Epithelial cell of proximal tubule (primary cell): ENCODE measurements around the gene TXNDC17. TPM values are rescaled to one million over a fixed set of nuclear protein-coding genes. Genes with fewer than 3 reads are reported as not detected.
"Not testable (repeated sequence)": the region's sequence is repeated elsewhere in the genome, so short reads cannot be mapped to it uniquely, and the experiment has no call there.

Experiments
- DNase-seq: peaks from one replicate; pipeline ENCODE4 v3.0.0-alpha.2; 2011; ENCODE audit warnings: low read depth
- H3K4me3 ChIP-seq: 2 replicates; pipeline ENCODE4 v1.5.1; 2011; ENCODE audit warnings: low read depth, mild to moderate bottlenecking, low read length
- total RNA-seq: library from RNA; depleted of rRNA; stranded (reverse); fragments of >200 nt; gene quantifications from 2 replicates; pipeline ENCODE4 v1.2.3, GENCODE V29; 2015
- TF ChIP-seq, protein P1 (sequence below): conservative IDR thresholded peaks from 2 replicates; pipeline ENCODE4 v1.5.1; 2012; ENCODE audit warnings: low read depth, mild to moderate bottlenecking, low read length

TXNDC17 gene
- total RNA-seq, 1 donor from 2014 or later: 501 TPM

DNA sequence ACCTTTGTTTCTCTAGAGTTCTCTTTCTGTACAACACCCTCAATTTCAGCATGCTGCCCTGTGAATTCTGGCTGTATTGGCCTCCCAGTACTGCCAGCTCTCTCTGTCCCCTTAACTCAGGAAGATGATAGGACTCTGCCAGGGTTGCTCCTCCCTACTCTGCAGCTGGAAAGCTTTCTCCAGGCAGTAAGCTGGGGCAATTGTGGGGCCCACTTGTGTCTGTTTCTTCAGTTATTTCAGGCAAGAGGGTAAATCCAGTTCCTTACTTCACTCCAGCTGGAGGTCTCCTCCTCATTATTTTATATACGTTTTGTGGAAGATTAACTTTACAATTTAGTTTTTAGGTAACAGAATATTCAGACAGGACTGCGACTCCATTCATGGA, 20.6 kb downstream of the TXNDC17 start:
- TF ChIP-seq, protein P1, sequence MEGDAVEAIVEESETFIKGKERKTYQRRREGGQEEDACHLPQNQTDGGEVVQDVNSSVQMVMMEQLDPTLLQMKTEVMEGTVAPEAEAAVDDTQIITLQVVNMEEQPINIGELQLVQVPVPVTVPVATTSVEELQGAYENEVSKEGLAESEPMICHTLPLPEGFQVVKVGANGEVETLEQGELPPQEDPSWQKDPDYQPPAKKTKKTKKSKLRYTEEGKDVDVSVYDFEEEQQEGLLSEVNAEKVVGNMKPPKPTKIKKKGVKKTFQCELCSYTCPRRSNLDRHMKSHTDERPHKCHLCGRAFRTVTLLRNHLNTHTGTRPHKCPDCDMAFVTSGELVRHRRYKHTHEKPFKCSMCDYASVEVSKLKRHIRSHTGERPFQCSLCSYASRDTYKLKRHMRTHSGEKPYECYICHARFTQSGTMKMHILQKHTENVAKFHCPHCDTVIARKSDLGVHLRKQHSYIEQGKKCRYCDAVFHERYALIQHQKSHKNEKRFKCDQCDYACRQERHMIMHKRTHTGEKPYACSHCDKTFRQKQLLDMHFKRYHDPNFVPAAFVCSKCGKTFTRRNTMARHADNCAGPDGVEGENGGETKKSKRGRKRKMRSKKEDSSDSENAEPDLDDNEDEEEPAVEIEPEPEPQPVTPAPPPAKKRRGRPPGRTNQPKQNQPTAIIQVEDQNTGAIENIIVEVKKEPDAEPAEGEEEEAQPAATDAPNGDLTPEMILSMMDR: no peak
- no peak for DNase-seq

DNA sequence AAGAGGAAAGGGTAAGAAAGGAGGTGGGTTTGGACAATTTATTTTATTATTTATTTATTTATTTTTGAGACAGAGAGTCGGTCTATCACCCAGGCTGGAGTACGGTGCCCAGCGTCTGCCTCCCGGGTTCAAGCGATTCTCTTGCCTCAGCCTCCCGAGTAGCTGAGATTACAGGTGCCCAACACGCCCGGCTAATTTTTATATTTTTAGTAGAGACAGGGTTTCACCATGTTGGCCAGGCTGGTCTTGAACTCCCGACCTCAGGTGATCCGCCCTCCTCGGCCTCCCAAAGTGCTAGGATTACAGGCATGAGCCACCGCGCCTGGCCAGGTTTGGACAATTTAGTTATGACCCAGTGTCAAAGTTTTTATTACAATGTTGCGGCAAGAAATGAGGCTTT, 22.3 kb downstream of the TXNDC17 start:
- not testable (repeated sequence) for DNase-seq, H3K4me3 ChIP-seq

More for the DNA sequence above, 20.6 kb downstream of the TXNDC17 start:
- H3K4me3 ChIP-seq: no peak overlapping the region

DNA sequence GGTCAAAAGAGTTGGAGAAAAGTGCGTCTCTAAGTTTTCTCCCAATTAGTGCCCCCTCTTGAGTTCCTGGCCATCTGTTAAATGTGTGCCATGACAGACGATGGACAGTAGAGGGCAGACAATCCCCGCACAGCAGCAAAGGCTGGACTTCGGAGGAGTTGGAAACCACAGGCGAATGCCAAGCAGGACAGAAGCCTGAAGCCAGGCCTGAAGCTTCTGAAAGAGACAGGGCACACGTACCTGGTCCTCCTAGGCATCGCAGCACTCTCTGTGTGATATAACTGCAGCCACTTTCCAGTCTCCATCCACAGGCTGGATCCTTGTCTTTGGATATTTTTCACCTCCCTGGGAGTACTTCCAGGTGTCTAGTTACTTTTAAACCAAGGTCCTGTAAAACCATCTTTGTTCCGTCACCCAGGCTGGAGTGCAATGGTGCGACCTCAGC, 25.2 kb downstream of the TXNDC17 start:
- DNase-seq: no peak
- no peak overlapping the region for H3K4me3 ChIP-seq
- TF ChIP-seq, protein P1: peak; percentile 98

DNA sequence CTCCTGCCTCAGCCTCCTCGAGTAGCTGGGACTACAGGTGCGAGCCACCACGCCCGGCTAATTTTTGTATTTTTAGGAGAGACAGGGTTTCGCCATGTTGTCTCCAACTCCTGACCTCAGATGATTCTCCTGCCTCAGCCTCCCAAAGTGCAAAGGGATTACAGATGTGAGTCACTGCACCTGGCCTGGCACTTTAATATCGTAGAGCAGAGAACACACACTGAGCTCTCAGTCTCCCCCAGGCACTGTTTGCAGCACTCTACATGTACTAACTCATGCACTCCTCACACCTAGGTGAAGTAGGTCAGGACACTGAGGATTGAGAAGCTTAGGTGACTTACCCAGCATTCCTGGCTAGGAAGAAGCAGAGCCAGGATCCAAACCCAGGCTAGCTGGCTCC, 25.7 kb downstream of the TXNDC17 start:
- no peak overlapping the region for H3K4me3 ChIP-seq
- no peak for DNase-seq
- TF ChIP-seq, protein P1: no peak

DNA sequence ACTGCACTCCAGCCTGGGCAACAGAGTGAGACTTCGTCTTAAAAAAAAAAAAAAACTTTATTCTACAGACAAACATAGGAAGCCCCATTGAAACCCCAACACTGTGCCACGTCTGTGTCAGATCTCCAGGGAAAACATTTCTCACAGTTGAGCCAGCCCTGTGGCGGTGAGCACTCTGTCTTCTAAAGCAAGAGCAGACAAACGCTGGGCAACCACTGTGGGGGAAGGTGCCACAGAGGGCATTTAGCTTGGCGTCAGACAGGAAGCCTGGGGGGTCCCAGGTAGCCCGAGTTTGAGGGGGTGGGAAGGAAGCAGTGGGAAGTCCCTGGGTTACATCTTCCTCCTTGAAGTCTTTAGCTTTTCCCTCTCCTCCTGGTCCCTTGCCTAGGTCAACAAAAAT, 26.7 kb downstream of the TXNDC17 start:
- DNase-seq: no peak
- no peak overlapping the region for H3K4me3 ChIP-seq

DNA sequence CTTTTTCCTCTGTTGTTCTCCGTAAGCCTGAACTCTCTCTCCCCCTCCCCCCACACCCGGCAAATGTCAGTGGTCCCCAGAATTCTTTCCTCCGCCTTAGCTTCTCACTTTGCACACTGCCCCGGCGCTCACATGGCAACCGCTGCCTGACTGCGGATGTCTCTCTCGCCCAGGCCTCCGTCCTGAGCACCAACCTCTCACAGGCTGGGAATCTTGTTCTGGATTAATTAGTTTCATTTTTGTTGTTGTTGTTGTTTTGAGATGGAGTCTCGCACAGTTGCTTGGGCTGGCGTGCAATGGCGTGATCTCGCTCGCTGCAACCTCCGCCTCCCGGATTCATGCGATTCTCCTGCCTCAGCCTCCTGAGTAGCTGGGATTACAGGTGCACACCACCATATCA, 27.4 kb downstream of the TXNDC17 start:
- no peak for DNase-seq
- H3K4me3 ChIP-seq: no peak overlapping the region
- TF ChIP-seq, protein P1: no peak

More for the DNA sequence above, 26.7 kb downstream of the TXNDC17 start:
- TF ChIP-seq, protein P1: no peak

DNA sequence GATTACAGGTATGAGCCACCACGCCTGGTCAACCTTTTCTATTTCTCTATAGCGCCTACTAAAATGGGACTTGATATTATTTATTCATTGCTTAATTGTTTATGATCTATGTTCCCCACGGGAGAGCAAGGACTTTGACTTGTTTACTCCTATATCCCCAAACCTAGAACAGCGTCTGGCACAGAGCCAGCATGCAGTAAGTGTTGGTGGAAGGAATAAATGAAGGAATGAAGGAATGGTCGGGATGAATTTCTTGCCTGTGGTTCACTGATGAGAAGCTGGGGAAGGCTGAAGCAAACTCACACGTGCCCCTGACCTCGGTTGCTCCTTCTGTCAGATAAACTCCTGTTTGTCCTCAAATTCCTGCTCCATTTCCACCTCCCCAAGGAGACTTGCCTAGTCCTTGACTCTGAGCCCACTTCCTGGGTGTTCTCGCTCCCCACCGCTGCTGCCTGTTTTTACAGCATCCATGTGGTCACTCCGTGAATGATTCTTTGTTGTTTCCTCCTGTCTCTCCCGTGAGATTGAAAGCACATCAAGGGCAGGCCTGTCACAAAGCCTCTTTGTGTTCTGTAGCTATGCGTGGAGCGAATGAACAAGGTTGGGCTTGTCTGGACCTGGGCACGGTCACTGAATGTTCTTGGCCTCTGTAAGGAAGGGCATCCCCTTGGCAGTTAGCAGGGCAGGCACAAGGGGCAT, 28.0 kb downstream of the TXNDC17 start:
- no peak for DNase-seq
- no peak overlapping the region for H3K4me3 ChIP-seq
- TF ChIP-seq, protein P1: no peak
